NB4 (cell line): ENCODE data around the gene TPRA1.

Experiments
- CTCF ChIP-seq: IDR thresholded peaks from one replicate; pipeline ENCODE4 v1.5.1; 2012; ENCODE audit warnings: low read depth, low read length
- MAX ChIP-seq: IDR thresholded peaks from 2 replicates; pipeline ENCODE4 v1.6.1; 2011; ENCODE audit warnings: low read depth, low read length

- TF ChIP-seq CTCF: no peak
- no peak for TF ChIP-seq MAX
Observed at GRCh38 chr3:127634653-127635052, 44.1 kb upstream of the TPRA1 start.
